ENCODE results near the gene CASZ1.

Gene CASZ1

DNA sequence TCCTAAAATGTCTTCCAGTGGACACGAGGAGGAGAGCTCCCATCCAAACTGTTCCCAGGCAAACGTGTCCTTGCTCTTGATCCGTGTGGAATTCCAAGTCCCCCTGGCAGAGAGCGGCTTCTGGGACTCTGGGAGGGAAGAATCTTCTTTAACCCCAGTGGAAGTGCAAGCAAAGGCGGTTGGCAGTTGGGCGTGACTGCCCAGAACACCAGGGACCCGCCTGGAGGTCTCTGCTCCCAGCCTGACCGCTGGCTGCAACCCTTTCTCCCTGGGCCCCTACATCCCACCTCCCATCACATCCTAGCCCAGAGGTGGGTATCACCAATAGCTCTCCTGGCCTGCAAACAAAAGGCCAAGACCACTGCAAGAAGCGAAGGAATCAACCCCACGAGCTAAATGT is 17.8 kb downstream of the CASZ1 start:
- Histone ChIP-seq H3K9me3 (ENCODE audit: insufficient read depth, low read depth, low read length) (no peaks in the 10 kb centered on the region), H3K36me3 (ENCODE audit: insufficient read depth, low read depth, low read length) (no peaks in the 10 kb centered on the region), H3K4me3 (ENCODE audit: low read length) (no peak overlapping the region), H3K9ac (ENCODE audit: low read depth, low read length) (no peak overlapping the region), H3K4me1 (ENCODE audit: insufficient read depth, low read length) (no peaks in the 10 kb centered on the region), H3K27me3 (ENCODE audit: insufficient read depth, low read length) (no peaks in the 10 kb centered on the region), H3K27ac (ENCODE audit: low read length) (no peak overlapping the region)

GRCh38 chr1:10777749-10778574 is 18.5 kb downstream of the CASZ1 start:
- Histone ChIP-seq H3K27me3 (ENCODE audit: insufficient read depth, low read length) (no peaks in the 10 kb centered on the region), H3K27ac (ENCODE audit: low read length) (no peak overlapping the region)

DNA sequence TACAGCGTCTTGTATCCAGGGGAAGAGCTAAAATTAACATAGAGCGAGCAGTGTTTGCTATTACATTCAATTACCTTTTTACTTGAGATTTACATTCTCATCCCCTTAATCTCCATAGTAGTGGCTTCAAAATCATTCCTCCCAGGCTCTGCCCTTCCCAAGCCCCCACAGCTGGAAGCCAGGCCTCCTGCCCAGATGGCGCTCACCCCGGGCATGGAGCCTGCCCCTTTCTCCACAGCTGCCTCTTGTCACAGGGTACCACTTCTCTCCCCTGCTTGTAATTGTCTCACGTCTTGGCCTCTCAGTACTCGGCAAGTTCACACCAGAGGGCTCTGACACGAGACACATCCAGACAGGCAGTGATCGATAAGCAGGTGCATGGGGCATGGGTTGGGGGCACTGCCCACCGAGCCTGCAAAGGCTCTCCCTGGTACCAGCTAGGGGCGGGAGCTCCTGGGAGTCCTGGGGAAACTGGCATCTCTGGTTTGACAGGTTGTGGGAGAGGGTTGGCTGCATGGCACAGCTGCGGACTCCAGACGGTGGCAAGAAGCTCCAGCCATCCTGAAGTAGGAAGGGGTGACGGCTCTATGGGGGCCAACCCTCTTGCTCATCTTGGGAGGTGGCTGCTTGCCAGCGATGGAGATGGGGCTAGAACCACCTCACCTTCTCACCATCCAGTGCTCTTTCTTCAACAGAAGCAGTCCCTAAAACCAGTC is 20.1 kb downstream of the CASZ1 start:
- Histone ChIP-seq H3K9me3 (ENCODE audit: insufficient read depth, low read depth, low read length) (no peaks in the 10 kb centered on the region), H3K27ac (ENCODE audit: low read length) (no peak overlapping the region), H3K4me1 (ENCODE audit: insufficient read depth, low read length) (no peaks in the 10 kb centered on the region), H3K4me3 (ENCODE audit: low read length) (no peak overlapping the region), H3K9ac (ENCODE audit: low read depth, low read length) (no peak overlapping the region), H3K36me3 (ENCODE audit: insufficient read depth, low read depth, low read length) (no peaks in the 10 kb centered on the region), H3K27me3 (ENCODE audit: insufficient read depth, low read length) (no peaks in the 10 kb centered on the region)

More at GRCh38 chr1:10777749-10778574, 18.5 kb downstream of the CASZ1 start:
- no peaks in the 10 kb centered on the region for H3K4me1 ChIP-seq (ENCODE audit: insufficient read depth, low read length)
- no peak overlapping the region for H3K4me3 ChIP-seq (ENCODE audit: low read length)
- no peaks in the 10 kb centered on the region for H3K9me3 ChIP-seq (ENCODE audit: insufficient read depth, low read depth, low read length)
- H3K36me3 ChIP-seq (ENCODE audit: insufficient read depth, low read depth, low read length), result no peaks in the 10 kb centered on the region
- H3K9ac ChIP-seq (ENCODE audit: low read depth, low read length), result no peak overlapping the region

GRCh38 chr1:10775763-10776162 is 20.7 kb downstream of the CASZ1 start:
- Histone ChIP-seq H3K9me3 (ENCODE audit: insufficient read depth, low read depth, low read length) (no peaks in the 10 kb centered on the region), H3K4me1 (ENCODE audit: insufficient read depth, low read length) (no peaks in the 10 kb centered on the region), H3K36me3 (ENCODE audit: insufficient read depth, low read depth, low read length) (no peaks in the 10 kb centered on the region), H3K9ac (ENCODE audit: low read depth, low read length) (no peak overlapping the region), H3K4me3 (ENCODE audit: low read length) (no peak overlapping the region), H3K27me3 (ENCODE audit: insufficient read depth, low read length) (no peaks in the 10 kb centered on the region), H3K27ac (ENCODE audit: low read length) (no peak overlapping the region)

DNA sequence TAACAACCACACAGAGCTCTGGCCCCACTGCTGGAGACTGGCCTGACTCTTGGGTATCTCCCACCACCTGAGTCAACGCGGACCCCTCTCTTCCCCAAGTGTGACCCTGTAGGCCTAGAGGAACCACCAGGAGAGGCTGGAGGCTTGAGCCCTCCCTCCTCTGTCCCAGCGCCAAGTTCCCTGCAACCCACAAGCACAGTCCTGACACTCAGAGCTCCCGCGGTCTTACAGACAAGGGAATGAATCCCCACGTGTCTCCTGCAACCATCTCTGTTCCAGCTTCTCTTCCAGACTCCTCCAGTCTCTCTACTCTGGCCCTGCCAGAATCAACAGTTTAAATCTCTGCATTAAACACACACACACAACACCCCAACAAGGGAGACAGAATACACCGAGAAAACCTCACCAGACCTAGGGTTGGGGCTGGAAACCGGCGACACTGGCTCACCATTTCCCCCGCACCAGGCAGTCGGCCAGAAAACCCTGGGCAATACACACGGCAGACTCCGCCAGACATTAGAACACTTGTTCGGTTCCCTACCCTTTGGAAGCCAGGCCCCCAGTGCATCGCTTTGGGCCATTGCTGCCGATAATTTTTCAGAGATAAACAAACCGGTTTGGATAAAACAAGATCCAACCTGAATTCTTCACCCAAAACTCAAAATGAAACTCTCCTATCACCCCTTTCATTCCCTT is 21.7 kb downstream of the CASZ1 start:
- no peaks in the 10 kb centered on the region for H3K27me3 ChIP-seq (ENCODE audit: insufficient read depth, low read length)

DNA sequence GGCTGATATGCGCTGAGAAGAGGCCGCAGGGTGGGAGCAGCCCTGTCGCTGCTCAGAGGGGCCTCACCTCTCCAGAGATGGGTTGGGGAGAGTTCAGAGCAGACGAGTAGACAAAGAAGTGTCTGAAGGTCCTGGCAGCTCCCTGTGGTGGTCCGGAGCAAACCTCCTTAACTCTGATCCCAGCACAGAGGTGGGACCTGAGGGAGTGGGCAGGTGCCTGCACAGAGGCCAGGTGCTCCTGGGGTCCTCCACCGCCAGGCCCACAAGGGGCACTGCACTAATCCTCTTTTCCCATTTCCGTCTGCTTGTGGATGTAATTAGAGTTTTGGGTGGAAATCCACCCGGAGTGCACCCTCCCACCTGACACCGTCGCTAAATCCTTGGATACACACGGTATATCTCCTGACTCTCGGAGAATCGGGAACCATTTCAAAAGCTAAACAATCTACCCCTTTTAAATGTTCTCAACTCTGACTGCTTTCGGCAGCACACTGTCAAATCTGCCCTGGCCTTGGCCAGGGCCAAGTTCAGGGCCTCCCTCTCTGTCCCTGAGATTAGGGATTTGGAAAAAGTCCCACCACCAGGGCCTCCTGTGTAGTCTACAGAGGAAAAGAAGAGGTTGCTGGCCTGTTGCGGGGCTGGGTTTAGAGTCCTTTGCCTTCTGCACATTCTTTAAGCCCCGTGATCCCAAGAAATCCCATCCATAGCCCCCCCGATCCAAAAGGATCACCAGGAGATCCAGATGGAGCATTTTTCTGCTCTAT is 22.4 kb downstream of the CASZ1 start:
- Histone ChIP-seq H3K36me3 (ENCODE audit: insufficient read depth, low read depth, low read length) (no peaks in the 10 kb centered on the region), H3K27me3 (ENCODE audit: insufficient read depth, low read length) (no peaks in the 10 kb centered on the region), H3K27ac (ENCODE audit: low read length) (no peak overlapping the region), H3K4me3 (ENCODE audit: low read length) (no peak overlapping the region), H3K4me1 (ENCODE audit: insufficient read depth, low read length) (no peaks in the 10 kb centered on the region), H3K9ac (ENCODE audit: low read depth, low read length) (no peak overlapping the region), H3K9me3 (ENCODE audit: insufficient read depth, low read depth, low read length) (no peaks in the 10 kb centered on the region)

More for the DNA sequence above, 21.7 kb downstream of the CASZ1 start:
- no peaks in the 10 kb centered on the region for H3K36me3 ChIP-seq (ENCODE audit: insufficient read depth, low read depth, low read length)
- H3K4me1 ChIP-seq (ENCODE audit: insufficient read depth, low read length), result no peaks in the 10 kb centered on the region
- H3K4me3 ChIP-seq (ENCODE audit: low read length), result no peak overlapping the region
- H3K9me3 ChIP-seq (ENCODE audit: insufficient read depth, low read depth, low read length), result no peaks in the 10 kb centered on the region
- no peak overlapping the region for H3K27ac ChIP-seq (ENCODE audit: low read length)
- no peak overlapping the region for H3K9ac ChIP-seq (ENCODE audit: low read depth, low read length)

GRCh38 chr1:10773376-10773775 is 23.1 kb downstream of the CASZ1 start:
- Histone ChIP-seq H3K9ac (ENCODE audit: low read depth, low read length) (no peak overlapping the region), H3K27me3 (ENCODE audit: insufficient read depth, low read length) (no peaks in the 10 kb centered on the region), H3K27ac (ENCODE audit: low read length) (no peak overlapping the region), H3K36me3 (ENCODE audit: insufficient read depth, low read depth, low read length) (no peaks in the 10 kb centered on the region), H3K4me3 (ENCODE audit: low read length) (no peak overlapping the region), H3K4me1 (ENCODE audit: insufficient read depth, low read length) (no peaks in the 10 kb centered on the region), H3K9me3 (ENCODE audit: insufficient read depth, low read depth, low read length) (no peaks in the 10 kb centered on the region)

GRCh38 chr1:10772711-10773110 is 23.7 kb downstream of the CASZ1 start:
- Histone ChIP-seq H3K36me3 (ENCODE audit: insufficient read depth, low read depth, low read length) (no peaks in the 10 kb centered on the region), H3K4me1 (ENCODE audit: insufficient read depth, low read length) (no peaks in the 10 kb centered on the region), H3K9me3 (ENCODE audit: insufficient read depth, low read depth, low read length) (no peaks in the 10 kb centered on the region), H3K27me3 (ENCODE audit: insufficient read depth, low read length) (no peaks in the 10 kb centered on the region), H3K27ac (ENCODE audit: low read length) (no peak overlapping the region), H3K4me3 (ENCODE audit: low read length) (no peak overlapping the region), H3K9ac (ENCODE audit: low read depth, low read length) (no peak overlapping the region)

DNA sequence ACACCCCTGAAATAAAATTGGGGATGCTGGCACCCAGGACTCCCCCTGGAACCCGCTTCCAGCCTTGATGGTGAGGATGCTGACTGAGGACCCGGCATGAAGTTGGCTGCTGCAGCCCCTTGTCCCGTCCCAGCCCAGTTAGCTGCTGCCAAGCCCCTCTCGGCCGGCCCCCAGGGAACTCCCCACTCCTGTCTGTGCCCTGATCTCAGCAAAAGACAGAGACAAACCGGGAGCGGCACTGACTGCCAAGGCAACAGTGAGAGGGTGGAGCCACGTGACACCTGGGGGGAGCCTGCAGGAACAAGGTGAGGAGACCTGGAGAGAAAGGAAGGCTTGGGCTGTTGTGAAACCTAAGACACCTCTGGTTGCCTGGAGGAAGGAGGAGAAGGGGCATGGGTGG is 24.7 kb downstream of the CASZ1 start:
- Histone ChIP-seq H3K4me3 (ENCODE audit: low read length) (no peak overlapping the region), H3K4me1 (ENCODE audit: insufficient read depth, low read length) (no peaks in the 10 kb centered on the region), H3K9ac (ENCODE audit: low read depth, low read length) (no peak overlapping the region), H3K27me3 (ENCODE audit: insufficient read depth, low read length) (no peaks in the 10 kb centered on the region), H3K9me3 (ENCODE audit: insufficient read depth, low read depth, low read length) (no peaks in the 10 kb centered on the region), H3K36me3 (ENCODE audit: insufficient read depth, low read depth, low read length) (no peaks in the 10 kb centered on the region), H3K27ac (ENCODE audit: low read length) (no peak overlapping the region)

- Histone ChIP-seq H3K36me3 (ENCODE audit: insufficient read depth, low read depth, low read length) (no peaks in the 10 kb centered on the region), H3K4me1 (ENCODE audit: insufficient read depth, low read length) (no peaks in the 10 kb centered on the region), H3K27me3 (ENCODE audit: insufficient read depth, low read length) (no peaks in the 10 kb centered on the region), H3K9me3 (ENCODE audit: insufficient read depth, low read depth, low read length) (no peaks in the 10 kb centered on the region), H3K4me3 (ENCODE audit: low read length) (no peak overlapping the region), H3K9ac (ENCODE audit: low read depth, low read length) (no peak overlapping the region), H3K27ac (ENCODE audit: low read length) (no peak overlapping the region)
Measured at GRCh38 chr1:10768552-10768951, 27.9 kb downstream of the CASZ1 start.

GRCh38 chr1:10767282-10767681 is 29.2 kb downstream of the CASZ1 start:
- Histone ChIP-seq H3K9ac (ENCODE audit: low read depth, low read length) (no peak overlapping the region), H3K4me1 (ENCODE audit: insufficient read depth, low read length) (no peaks in the 10 kb centered on the region), H3K27me3 (ENCODE audit: insufficient read depth, low read length) (no peaks in the 10 kb centered on the region), H3K4me3 (ENCODE audit: low read length) (no peak overlapping the region), H3K36me3 (ENCODE audit: insufficient read depth, low read depth, low read length) (no peaks in the 10 kb centered on the region), H3K27ac (ENCODE audit: low read length) (no peak overlapping the region), H3K9me3 (ENCODE audit: insufficient read depth, low read depth, low read length) (no peaks in the 10 kb centered on the region)

Data from iPS-20b (cell line).